Loucy (cell line): ENCODE measurements around the gene CARD8.
"Not testable (repeated sequence)": the region's sequence is repeated elsewhere in the genome, so short reads cannot be mapped to it uniquely, and the experiment has no call there.

ENCODE experiments used
- H2AFZ ChIP-seq: fragments of 200-600 bp; sonication (generic); 2 replicates; pipeline ENCODE4 v1.6.0; 2016; ENCODE audit warnings: antibody characterized with exemption, mild to moderate bottlenecking, low read length, moderate library complexity
- H3F3A ChIP-seq: fragments of 200-600 bp; 2 replicates; pipeline ENCODE4 v1.6.0; 2016; ENCODE audit warnings: antibody characterized with exemption, low read depth, mild to moderate bottlenecking
- H3K27me3 ChIP-seq: fragments of 200-600 bp; sonication (generic); 2 replicates; pipeline ENCODE4 v1.6.1; 2014; ENCODE audit warnings: low read length, mild to moderate bottlenecking; ENCODE audit not compliant: insufficient read depth, poor library complexity, severe bottlenecking
- H3K36me3 ChIP-seq: fragments of 200-600 bp; sonication (generic); 2 replicates; pipeline ENCODE4 v1.6.1; 2016; ENCODE audit warnings: low read length; ENCODE audit not compliant: insufficient read depth
- H3K4me1 ChIP-seq: fragments of 200-600 bp; sonication (generic); 2 replicates; pipeline ENCODE4 v1.5.1; 2014; ENCODE audit warnings: low read length, mild to moderate bottlenecking; ENCODE audit not compliant: insufficient read depth, poor library complexity, severe bottlenecking
- H3K4me2 ChIP-seq: fragments of 200-600 bp; sonication (generic); 2 replicates; pipeline ENCODE4 v1.6.0; 2014; ENCODE audit warnings: antibody characterized with exemption, low read length, low read depth, mild to moderate bottlenecking; ENCODE audit not compliant: poor library complexity, severe bottlenecking
- H3K4me3 ChIP-seq: fragments of 200-600 bp; sonication (generic); 2 replicates; pipeline ENCODE4 v1.5.1; 2014; ENCODE audit warnings: low read length, mild to moderate bottlenecking, mixed read lengths; ENCODE audit not compliant: poor library complexity, severe bottlenecking
- H3K79me2 ChIP-seq: fragments of 200-600 bp; sonication (generic); 2 replicates; pipeline ENCODE4 v1.6.1; 2014; ENCODE audit warnings: low read length; ENCODE audit not compliant: insufficient read depth
- H3K9ac ChIP-seq: fragments of 200-600 bp; sonication (generic); 2 replicates; pipeline ENCODE4 v1.6.0; 2014; ENCODE audit warnings: mild to moderate bottlenecking, low read depth, low read length, moderate library complexity; ENCODE audit not compliant: poor library complexity, severe bottlenecking
- H3K9me2 ChIP-seq: fragments of 200-600 bp; sonication (generic); replicated peaks from 2 replicates; pipeline ENCODE4 v1.6.1; 2016; ENCODE audit warnings: low read depth, low read length, mixed read lengths
- H3K9me3 ChIP-seq: fragments of 200-600 bp; sonication (generic); 2 replicates; pipeline ENCODE4 v1.6.1; 2014; ENCODE audit warnings: mild to moderate bottlenecking, antibody characterized with exemption, low read length, low read depth; ENCODE audit not compliant: insufficient read depth
- H4K20me1 ChIP-seq: fragments of 200-600 bp; sonication (generic); 2 replicates; pipeline ENCODE4 v1.6.0; 2014; ENCODE audit warnings: antibody characterized with exemption, low read length, mild to moderate bottlenecking; ENCODE audit not compliant: insufficient read depth, poor library complexity, severe bottlenecking
- EZH2phosphoT487 ChIP-seq: fragments of 200-600 bp; IDR thresholded peaks from 2 replicates; pipeline ENCODE4 v1.6.1; 2018; ENCODE audit warnings: antibody characterized with exemption, mild to moderate bottlenecking, moderate library complexity, borderline replicate concordance
- TF ChIP-seq, protein P1 (sequence below): fragments of 200-600 bp; sonication (generic); conservative IDR thresholded peaks from 2 replicates; pipeline ENCODE4 v1.5.1; 2014; ENCODE audit warnings: mild to moderate bottlenecking, antibody characterized with exemption, low read length

The CARD8 gene

DNA sequence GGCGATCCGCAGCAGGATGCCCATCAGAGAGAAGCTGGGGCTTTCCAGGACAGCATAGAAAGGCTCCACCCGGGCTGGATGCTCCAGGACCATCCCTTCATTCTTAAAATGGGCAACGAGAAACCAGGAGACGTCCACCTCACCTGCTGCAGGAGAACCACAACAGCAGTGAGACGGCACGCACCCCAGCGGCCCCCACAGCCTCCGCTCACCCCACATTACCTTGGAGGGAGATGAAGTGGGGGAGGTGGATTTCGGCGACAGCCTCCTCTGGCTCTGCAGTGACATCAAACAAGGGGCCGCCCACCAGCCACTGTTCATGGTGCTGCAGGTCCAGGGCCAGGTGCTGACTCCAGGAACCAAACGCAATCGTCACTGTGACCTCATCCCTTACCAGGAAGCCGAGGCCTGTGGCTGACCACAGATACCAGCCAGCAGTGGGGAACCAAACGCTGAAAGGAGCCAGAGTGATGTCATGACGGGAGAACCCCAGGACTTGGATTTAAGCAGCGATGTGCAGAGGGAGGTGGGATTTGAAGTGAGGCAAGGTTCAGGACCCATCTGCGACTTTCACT lies 25.1 kb downstream of the CARD8 start:
- TF ChIP-seq, protein P1, sequence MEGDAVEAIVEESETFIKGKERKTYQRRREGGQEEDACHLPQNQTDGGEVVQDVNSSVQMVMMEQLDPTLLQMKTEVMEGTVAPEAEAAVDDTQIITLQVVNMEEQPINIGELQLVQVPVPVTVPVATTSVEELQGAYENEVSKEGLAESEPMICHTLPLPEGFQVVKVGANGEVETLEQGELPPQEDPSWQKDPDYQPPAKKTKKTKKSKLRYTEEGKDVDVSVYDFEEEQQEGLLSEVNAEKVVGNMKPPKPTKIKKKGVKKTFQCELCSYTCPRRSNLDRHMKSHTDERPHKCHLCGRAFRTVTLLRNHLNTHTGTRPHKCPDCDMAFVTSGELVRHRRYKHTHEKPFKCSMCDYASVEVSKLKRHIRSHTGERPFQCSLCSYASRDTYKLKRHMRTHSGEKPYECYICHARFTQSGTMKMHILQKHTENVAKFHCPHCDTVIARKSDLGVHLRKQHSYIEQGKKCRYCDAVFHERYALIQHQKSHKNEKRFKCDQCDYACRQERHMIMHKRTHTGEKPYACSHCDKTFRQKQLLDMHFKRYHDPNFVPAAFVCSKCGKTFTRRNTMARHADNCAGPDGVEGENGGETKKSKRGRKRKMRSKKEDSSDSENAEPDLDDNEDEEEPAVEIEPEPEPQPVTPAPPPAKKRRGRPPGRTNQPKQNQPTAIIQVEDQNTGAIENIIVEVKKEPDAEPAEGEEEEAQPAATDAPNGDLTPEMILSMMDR = no peak
- TF ChIP-seq EZH2phosphoT487 = no peak
- H4K20me1 ChIP-seq = no peaks in the 10 kb centered on the region
- H3K36me3 ChIP-seq = peaks cover 75% of the 10 kb centered on the region; the same call in 1 of the 2 replicates

DNA sequence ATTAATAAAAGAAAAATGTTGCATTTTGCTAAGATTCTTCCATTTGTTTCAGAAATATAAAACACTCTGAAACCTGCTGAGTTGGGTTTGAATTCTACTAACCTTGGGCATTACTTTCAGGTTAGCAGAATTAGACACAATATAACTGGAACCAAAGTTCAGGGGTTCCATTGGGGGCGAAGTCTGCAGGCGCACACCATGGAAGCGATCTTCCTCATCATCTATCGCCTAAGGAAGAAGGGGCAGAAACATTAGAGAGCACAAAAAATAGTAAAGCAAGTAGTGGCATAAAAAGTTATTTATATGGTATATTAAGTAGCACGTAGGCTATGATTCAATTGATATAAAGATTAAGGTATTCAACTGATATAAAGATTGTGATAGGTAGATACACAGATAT lies 34.1 kb downstream of the CARD8 start:
- Histone ChIP-seq H3K79me2 (no peaks in the 10 kb centered on the region), H3K4me1 (no peaks in the 10 kb centered on the region), H3F3A (no peaks in the 10 kb centered on the region), H2AFZ (no peak overlapping the region), H3K9me2 (no peaks in the 10 kb centered on the region), H4K20me1 (no peaks in the 10 kb centered on the region), H3K27me3 (no peaks in the 10 kb centered on the region), H3K36me3 (peaks cover 10% of the 10 kb centered on the region; the same call in 1 of the 2 replicates), H3K9ac (no peak overlapping the region), H3K4me2 (no peak overlapping the region), H3K9me3 (no peaks in the 10 kb centered on the region), H3K4me3 (no peak overlapping the region)
- no peak for TF ChIP-seq EZH2phosphoT487
- TF ChIP-seq, protein P1 = no peak

More for the DNA sequence above, 25.1 kb downstream of the CARD8 start:
- H2AFZ ChIP-seq = no peak overlapping the region
- no peaks in the 10 kb centered on the region for H3K9me3 ChIP-seq
- H3K9ac ChIP-seq = no peak overlapping the region
- no peaks in the 10 kb centered on the region for H3K4me1 ChIP-seq
- H3K9me2 ChIP-seq = no peaks in the 10 kb centered on the region
- no peaks in the 10 kb centered on the region for H3K79me2 ChIP-seq
- H3K27me3 ChIP-seq = no peaks in the 10 kb centered on the region
- no peak overlapping the region for H3K4me2 ChIP-seq
- no peak overlapping the region for H3K4me3 ChIP-seq
- H3F3A ChIP-seq = no peaks in the 10 kb centered on the region

DNA sequence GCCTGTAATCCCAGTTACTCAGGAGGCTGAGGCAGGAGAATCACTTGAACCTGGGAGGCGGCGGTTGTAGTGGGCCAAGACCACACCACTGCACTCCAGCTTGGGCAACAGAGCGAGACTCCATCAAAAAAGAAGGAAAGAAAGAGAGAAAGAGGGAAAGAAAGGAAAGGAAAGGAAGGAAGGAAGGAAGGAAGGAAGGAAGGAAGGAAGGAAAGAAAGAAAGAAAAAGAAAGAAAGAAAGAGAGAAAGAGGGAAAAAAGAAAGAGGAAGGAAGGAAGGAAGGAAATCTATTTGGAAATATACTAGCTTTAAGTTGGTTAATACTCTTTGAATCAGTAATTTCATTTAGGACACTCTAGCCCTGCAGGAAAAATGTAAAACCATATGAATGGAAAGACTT lies 34.9 kb downstream of the CARD8 start:
- not testable (repeated sequence) for H3K27me3 ChIP-seq, H3K9ac ChIP-seq, H3K9me2 ChIP-seq, H4K20me1 ChIP-seq, H3K79me2 ChIP-seq, H3K9me3 ChIP-seq, H3K4me2 ChIP-seq, H3K4me3 ChIP-seq, H2AFZ ChIP-seq, H3F3A ChIP-seq, H3K4me1 ChIP-seq
- H3K36me3 ChIP-seq = peaks cover 10% of the 10 kb centered on the region; the same call in 1 of the 2 replicates

DNA sequence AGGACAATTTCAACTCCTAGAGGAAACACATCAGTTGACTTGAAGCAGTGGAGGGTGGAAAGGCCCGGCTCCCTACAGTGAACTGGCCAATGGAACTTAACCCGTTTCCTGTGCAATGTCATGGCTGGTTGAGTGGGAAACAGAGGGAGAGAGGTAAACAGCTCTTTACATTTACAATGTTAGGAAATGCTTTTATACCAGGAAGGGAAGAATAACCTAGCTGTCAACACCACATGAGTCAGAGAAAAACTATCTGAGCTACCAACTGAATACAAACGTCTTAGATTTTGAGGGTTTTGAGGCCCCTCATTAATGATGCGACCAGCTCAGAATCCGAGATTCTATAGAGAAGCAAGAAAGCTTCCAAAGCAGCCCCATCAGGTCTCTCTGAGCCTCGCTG lies 36.7 kb downstream of the CARD8 start:
- no peaks in the 10 kb centered on the region for H3F3A ChIP-seq
- H3K27me3 ChIP-seq = no peaks in the 10 kb centered on the region
- peaks cover 10% of the 10 kb centered on the region; the same call in 1 of the 2 replicates for H3K36me3 ChIP-seq
- no peaks in the 10 kb centered on the region for H3K4me1 ChIP-seq
- H4K20me1 ChIP-seq = no peaks in the 10 kb centered on the region
- no peaks in the 10 kb centered on the region for H3K9me3 ChIP-seq
- H3K79me2 ChIP-seq = no peaks in the 10 kb centered on the region
- no peak overlapping the region for H2AFZ ChIP-seq
- no peak overlapping the region for H3K9ac ChIP-seq
- no peak for TF ChIP-seq EZH2phosphoT487
- no peak overlapping the region for H3K4me3 ChIP-seq
- H3K4me2 ChIP-seq = no peak overlapping the region
- H3K9me2 ChIP-seq = no peaks in the 10 kb centered on the region
